Astrocyte of the hippocampus (primary cell): Measurements from ENCODE around the gene SDHAF1.

Experiments used
- DNase-seq: peaks from one replicate; pipeline ENCODE4 v3.0.0; 2011; ENCODE audit warnings: low read depth, low spot score

Gene SDHAF1

DNA sequence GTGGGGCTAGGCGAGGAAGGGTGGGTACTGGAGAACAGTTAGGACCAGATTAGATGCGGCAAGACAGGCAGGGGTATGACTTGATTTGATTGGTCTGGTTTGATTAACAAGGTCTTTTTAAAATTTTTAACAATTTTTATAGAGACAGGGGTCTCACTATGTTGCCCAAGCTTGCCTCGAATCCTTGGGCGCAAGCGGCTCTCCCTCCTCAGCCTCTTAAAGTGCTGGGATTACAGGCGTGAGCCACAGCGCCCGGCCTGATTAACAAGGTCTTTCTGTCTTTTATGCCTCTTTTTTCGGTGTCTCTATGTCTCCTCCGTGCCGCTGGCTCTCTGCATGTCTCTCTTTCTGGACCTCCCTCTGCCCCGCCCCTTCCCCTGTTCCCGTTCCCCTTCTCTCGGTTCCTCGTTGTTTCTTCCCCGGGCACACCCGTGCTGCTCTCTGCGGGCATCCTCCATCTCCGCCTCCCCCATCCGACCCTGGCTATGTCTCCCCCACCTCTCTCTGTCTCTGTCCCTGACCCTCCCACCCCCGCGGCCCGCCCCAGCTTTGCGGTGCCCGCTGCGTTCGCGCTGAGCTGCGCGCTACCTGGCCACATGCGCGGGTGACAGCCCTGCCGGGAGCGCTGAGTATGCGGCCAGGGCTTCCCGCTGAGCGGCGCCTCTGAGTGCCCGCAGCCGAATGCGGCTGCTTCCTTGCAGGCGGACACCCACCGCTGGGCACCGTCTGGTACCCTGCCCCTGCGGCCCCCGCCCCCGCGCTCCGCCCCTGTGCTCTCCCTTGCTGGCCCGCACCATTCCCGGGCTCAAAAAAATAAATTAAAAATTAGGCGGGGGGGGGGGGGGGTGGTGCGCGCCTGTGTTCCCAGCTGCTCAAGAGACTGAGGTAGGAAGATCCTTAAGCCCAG, 8.1 kb upstream of the SDHAF1 start:
- peak; percentile 46 for DNase-seq

DNA sequence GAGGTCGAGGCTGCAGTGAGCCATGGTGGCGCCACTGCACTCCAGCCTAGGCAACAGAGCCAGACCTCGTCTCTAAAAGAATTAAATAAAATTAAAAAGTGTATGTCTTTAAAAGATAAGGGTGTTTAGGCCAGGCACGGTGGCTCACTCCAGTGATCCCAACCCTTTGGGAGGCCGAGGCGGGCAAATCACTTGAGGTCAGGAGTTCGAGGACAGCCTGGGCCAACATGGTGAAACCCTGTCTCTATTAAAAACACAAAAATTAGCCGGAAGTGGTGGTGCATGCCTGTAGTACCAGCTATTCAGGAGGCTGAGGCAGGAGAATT, 7.5 kb upstream of the SDHAF1 start:
- DNase-seq, result no peak

GRCh38 chr19:35988824-35989223, 6.2 kb upstream of the SDHAF1 start:
- DNase-seq, result no peak

GRCh38 chr19:35990156-35990555, 4.8 kb upstream of the SDHAF1 start:
- no peak for DNase-seq

DNA sequence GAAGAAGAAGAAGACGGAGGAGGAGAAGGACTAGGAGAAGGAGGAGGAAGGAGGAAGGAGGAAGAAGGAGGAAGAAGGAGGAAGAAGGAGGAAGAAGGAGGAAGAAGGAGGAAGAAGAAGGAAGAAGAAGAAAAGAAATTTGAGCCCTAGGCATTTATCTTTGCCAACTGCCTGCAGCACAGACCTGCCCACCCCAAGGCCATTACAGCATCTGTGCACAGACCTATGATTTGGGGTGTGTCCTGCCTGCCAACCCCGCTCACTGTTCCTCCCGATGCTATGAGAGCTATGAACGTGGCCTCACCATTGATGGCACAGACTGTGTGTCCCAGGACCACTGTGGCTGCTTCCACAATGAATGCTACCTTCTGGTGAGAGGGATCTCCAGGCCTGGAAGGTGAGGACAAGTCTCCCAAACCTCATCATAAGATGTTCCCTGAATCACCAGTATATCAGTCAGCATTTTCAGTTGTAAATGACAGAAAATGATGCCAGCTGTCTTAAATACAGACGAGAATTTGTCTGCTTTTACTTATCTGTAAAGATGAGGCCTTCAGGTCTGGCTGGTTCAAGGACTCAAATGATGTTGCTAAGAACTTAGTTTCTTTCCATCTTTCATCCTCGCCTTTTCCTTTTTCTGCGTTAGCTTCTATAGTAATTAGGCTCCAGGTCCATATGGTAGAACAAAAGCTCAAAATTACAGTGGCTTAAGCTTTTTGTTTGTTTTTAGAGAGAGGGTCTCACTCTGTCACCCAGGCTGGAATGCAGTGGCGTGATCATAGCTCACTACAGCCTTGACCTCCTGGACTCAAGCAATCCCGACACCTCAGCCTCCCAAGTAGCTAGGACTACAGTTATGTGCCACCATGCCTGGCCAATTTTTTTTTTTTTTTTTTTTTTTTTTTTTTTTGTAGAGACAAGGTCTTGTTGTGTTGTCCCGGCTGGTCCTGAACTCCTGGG, 3.9 kb upstream of the SDHAF1 start:
- no peak for DNase-seq

DNA sequence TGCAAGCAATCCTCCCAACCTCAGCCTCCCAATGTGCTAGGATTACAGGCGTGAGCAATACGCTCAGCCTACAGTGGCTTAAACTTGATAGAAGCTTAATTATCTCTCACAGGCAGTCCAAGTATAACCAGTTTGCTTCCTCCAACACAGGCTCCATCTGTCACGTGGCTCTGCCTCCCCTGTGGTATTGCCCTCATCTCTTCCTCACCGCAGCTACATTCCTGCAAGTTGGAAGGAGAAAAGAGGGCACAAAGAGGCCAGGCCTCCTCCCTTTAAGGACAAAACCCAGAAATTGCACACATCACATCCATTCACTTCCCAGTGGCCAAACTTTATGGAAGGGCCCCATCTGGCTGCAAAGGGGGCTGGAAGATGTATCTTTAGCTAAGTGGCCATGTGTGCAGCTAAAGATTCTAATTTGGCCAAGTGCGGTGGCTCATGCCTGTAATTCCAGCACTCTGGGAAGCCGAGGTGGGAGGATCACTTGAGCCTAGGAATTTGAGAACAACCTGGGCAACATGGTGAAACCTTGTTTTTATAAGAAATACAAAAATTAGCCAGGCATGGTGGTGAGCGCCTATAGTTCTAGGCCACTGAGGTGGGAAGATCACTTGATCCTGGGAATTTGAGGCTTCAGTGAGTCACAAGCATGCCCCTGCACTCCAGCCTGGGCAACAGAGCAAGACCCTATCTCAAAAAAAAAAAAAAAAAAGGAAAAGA, 3.1 kb upstream of the SDHAF1 start:
- DNase-seq, result peak; percentile 35

- no peak for DNase-seq
These were observed 1.9 kb upstream of the SDHAF1 start for GRCh38 chr19:35992907-35993765.

DNA sequence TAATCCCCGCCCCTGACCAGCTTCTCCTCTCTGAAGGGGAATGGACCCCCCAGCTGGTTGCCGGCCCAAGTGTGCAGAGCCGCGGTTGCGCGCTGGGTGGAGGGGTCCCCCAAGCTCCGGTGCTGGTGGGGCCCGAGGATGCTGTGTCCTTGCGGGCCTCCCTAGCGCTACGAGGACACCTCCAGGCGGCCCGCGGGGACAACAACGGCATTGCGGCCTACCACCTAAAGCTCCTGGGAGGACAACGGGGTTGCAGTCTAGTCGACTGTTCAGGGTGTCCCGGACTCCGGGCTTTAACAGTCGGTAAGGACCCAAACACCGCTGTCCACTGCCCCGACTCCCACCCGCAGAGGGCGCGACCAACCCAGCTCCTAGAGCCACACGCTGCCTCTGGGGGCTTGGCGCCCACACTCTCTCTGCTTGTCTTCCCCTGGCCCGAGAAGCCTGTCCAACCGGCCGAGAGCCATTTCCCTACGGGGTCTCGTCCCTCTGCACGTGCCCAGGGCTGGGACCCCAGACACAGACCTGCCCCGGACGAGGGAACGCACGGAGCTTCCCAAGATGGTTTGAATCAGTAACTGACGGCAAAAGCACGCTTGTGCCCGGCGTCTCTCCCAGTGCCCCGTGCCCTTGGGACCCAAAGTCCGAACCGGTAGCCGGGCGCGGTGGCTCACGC, 927 bp upstream of the SDHAF1 start:
- DNase-seq, result peak; percentile 31

DNA sequence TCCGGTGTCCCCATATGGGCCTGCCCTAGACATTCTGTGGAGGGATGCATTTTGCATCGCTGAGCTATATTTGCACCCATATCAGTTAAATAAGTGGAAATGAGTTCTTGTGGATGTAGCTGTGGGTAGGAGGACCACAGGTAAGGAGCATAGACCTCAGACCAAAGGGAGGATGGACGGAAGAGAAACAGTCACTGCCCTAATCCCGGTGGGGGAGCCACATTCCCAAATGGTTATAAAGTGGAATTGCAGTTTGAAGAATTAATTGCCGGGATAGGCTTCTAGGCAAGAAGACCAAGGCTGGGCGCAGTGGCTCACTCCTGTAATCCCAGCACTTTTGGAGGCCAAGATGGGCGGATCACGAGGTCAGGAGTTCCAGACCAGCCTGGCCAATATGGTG, 1.8 kb downstream of the SDHAF1 start:
- no peak for DNase-seq

DNA sequence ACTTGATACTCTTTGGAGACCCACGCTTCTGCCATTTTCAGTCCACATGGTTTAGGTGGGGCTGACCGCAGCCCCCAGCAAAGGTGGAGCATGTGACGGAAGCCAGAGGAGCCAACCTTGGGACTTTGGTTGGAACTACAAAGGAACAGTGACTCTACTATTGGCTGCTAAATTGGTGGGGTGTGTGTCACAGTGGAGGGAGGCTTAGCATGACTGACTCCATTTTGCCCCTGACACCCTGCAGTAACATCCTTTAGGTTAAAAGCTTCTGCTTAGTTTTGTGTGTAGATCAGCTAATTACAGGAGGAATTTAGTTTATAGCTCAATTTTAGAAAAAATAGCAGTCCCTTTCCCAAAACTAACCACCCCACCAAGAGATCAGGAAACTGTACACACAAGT, 6.6 kb downstream of the SDHAF1 start:
- no peak for DNase-seq

DNA sequence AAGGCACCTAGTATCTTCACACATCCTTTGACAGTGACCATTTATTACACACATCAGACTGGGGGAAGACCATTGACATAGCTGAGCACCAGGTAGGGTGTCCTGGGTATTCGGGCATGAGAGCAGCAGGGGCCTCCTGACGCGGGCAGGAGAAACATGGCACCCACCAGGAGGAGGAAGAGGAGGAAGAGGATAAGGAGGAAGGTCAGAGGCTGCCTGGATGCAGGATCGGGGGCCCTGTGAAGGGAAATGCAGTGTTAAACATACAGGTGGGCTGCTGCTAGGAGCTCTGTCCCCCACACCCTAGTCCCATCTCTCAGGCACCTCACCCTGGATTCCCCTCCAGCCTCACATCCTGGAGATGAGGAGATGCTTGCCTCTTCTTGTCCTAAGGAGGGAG, 8.3 kb downstream of the SDHAF1 start:
- no peak for DNase-seq

GRCh38 chr19:36006955-36007354, 12.0 kb downstream of the SDHAF1 start:
- no peak for DNase-seq

- no peak for DNase-seq
These were observed 13.5 kb downstream of the SDHAF1 start, which contains the start of gene SYNE4 for GRCh38 chr19:36008336-36008978. Gene SYNE4, minus strand, starts transcription at chr19:36008813. Its CDS starts 132 bp downstream, at chr19:36008681.

DNA sequence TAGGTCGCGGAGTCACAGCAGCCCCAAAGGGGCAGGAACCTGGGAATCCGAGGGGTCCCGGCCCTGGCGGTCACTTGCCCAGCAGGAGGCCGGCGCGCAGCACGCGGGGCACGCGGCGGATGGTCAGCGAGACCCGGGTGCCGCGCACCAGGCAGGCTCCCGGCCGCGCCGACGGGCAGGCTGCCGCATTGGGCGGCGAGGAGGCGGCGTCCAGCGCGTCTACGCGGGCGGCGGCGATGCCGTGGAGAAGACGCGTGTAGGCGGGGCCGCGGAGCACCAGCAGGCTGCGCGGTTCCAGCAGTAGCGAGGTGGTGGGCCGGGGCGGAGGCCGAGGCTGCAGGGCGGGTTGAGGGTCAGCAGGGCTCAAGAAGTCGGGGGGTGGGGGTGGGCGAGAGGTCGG, 14.2 kb downstream of the SDHAF1 start:
- DNase-seq, result peak; percentile 83

DNA sequence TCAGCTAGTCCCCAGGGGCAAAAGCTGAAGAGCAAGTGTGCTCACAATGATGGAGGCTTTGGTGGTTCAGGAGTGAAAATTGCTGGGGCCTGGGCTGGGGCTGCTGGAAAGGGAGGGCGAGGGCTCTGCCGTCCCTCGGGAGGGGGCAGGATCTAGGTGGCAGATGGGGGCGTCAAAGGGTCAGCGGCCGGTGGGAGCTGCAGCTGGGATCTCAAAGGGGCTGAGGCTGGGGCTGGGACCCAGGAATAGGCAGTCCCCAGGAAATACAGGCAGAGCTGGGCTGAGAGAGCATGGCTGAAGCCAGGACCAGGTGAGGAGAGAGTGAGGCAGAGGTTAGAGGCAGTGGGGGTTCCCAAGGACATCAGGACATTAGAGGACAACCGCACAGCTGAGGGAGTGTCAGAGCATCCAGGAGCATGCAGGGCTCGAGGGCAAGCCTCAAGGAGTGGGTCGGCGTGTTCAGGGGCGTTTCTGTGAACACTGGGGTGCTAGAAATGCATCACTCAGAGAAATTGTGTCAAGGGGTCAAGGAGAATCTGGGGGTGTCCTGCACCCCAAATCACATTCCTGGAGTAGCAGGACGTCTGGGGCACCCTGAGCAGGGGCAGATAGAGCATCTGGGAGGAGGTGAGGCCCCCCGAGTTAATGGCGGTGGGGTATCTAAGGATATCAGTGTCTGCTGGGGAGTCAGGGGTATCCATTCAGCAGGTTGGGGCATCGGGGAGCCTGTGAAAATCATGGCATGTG, 14.8 kb downstream of the SDHAF1 start:
- no peak for DNase-seq

DNA sequence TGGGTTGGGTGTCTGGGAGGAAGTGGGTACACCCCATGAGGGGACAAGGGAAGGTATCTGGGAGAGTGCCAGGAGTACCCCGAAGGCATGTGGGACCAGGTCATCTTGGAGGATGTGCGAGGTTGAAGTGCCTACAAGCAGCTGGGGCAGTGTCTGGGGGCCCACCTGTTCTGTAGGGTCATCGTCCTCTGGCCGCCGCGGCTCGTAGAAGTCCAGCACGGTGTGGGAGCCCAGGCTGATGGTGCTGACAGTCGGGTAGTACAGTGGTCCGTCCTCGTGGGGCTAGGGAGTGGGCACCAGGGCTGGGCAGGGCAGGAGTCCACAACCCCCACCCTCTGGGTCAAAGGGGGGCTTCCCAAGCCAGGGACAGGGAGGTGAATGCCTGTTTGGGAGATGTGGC, 15.4 kb downstream of the SDHAF1 start:
- no peak for DNase-seq

GRCh38 chr19:36013280-36014011, 18.5 kb downstream of the SDHAF1 start:
- no peak for DNase-seq
